HG03039 (cell line): ENCODE measurements around the gene OR10AD1.

Experiments used
- ATAC-seq: cut with Tn5 transposase; IDR thresholded peaks from one replicate; pipeline ENCODE4 v1.9.1; 2021; ENCODE audit warnings: mild to moderate bottlenecking, moderate library complexity; ENCODE audit not compliant: unreplicated experiment

Gene OR10AD1

GRCh38 chr12:48192861-48193260 is 10.2 kb downstream of the OR10AD1 start:
- no peak for ATAC-seq

- no peak for ATAC-seq
Measured at GRCh38 chr12:48191096-48191495, 12.0 kb downstream of the OR10AD1 start.

GRCh38 chr12:48189331-48190125 is 13.6 kb downstream of the OR10AD1 start:
- no peak for ATAC-seq

DNA sequence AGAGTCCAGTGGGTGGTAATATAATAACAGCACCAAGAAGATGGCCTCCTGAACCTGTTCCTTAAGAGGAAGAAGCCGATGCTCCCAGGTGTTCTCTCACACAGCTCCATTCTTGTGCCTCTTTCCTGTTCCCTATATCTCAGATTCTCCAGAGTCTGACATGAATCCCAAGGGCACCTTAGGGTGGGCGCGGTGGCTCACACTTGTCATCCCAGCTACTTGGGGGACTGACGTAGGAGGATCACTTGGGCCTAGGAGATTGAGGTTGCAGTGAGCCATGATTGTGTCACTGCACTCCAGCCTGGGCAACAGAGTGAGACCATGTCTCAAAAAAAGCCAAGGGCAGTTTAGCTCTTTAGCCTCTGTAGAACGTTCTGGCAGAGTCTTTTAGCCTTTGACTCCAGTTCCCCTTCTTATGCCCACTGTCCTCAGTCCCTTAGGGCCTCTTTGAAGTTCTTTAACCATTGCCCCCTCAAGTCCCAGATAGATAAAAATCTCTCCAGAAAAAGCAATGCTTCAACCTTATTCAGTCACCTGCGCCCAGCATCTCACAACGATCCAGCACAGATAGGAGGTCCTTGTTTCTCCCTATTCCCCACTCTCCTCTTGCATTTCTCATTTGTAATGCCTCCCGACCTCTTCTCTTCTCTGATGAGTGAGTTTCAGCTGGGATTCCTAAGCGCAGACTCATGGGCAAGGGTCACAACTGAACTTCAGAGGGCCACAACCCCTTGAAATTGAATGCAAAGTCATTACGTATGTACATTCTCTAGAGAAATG is 15.0 kb downstream of the OR10AD1 start:
- ATAC-seq = no peak

GRCh38 chr12:48185181-48185919 is 17.7 kb downstream of the OR10AD1 start:
- ATAC-seq = no peak

GRCh38 chr12:48184549-48184922 is 18.6 kb downstream of the OR10AD1 start:
- no peak for ATAC-seq

DNA sequence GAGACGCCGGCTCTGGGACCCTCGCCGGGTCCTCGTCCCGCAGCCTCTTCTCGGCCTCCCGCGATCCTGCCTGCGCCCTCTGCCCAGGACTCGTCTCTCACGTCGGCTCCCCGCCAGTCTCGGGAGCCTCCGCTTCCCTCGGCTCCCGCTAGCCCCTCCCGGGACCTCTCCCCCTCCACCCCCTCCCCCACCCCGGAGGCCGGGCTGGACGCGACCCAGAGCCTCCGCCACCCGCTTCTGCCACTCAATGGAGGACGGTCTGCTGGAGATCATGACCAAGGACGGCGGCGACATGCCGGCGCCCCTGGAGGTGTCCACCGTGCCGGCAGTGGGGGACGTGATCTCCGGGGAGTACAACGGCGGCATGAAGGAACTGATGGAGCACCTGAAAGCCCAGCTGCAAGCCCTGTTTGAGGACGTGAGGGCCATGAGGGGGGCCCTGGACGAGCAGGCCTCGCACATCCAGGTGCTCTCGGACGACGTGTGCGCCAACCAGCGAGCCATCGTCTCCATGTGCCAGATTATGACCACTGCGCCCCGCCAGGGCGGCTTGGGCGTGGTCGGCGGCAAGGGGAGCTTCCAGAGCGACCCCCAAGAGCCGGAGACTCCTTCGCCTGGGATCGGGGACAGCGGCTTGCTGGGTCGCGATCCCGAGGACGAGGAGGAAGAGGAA is 19.1 kb downstream of the OR10AD1 start:
- ATAC-seq = no peak

GRCh38 chr12:48183091-48183875 is 19.8 kb downstream of the OR10AD1 start, which contains the start of gene CCDC184:
TSS of gene CCDC184 (plus strand) at chr12:48183644. CDS start at chr12:48184123, 479 bp downstream.
- ATAC-seq = peak; percentile 66

DNA sequence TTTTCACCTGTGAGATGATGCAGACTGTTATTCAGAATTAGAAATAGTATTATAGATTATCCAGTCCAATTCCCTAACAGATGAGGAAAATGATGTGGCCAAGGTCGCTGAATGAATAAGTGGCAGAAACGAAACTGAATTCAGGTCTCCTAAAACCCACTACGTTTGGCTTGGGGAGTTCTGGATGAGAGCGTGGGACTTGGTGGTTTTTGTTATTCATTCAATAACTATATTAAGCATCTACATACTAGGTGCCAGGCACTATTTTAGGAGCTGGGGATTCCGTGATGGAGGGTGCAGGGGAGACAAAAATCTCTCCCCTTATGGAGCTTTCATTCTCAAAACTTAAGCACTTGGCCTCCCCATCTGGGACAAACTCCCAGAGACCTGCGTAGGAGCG is 20.5 kb downstream of the OR10AD1 start:
- peak; percentile 7 for ATAC-seq

DNA sequence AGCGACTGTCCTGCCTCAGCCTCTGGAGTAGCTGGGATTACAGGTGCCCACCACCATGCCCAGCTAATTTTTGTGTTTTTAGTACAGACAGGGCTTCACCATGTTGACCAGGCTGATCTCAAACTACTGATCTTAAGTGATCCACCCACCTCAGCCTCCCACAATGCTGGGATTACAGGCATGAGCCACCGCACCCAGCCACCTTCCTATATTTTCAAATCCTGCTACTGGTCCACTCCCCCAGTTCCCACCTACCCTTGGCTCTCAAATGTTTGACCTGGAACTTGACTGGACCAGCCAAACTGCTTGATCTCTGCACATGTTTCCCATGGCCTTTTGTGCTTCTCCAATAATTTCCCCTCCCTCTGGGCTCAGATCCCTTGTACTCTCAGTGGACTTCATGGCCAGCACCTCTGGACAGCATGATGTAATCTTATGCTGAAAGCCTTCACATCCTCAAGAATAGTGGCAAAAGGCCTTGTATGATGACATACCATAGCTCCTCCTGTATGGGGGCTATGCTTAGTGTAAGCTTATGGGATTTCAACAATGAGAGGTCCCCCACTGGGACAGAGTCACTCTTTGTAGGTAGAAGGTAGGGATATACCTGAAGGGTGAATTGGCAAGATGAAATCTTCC is 22.1 kb downstream of the OR10AD1 start:
- ATAC-seq = no peak

DNA sequence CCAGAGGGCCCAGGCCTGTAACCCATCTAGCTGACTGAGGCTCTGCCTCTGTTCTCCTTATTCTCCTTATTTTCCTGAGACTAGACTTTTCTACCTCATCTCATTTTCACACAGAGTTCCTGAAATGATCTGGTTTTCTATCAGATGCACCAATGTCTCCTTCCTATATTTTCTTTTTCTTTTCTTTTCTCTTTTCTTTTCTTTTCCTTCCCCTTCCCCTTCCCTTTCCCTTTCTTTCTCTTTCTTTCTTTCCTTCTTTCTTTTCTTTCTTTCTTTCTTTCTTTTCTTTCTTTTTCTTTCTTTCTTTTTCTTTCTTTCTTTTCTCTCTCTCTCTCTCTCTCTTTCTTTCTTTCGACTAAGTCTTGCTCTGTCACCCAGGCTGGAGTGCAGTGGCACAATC is 22.7 kb downstream of the OR10AD1 start:
- no peak for ATAC-seq

DNA sequence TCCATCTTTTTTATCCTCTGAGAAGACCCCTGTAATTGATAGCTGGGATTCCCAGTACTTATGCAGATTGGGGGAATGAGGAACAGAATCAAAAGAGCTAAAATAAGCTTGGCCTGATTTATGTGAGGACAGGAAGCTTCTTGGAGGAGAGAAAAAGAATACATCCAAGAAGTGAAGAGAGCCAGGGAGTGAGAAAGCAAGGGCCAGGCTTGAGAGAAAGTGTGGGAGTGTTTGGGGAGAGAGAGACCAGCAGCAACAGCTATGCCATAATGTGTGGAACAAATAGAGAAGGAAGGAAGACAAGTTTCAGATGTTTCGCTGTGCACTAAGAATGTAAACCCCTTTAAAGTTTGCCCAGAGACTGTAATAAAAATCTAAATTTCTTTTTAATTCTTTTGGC is 23.6 kb downstream of the OR10AD1 start:
- ATAC-seq = no peak

- ATAC-seq = no peak
Measured at GRCh38 chr12:48177982-48178381, 25.1 kb downstream of the OR10AD1 start.

DNA sequence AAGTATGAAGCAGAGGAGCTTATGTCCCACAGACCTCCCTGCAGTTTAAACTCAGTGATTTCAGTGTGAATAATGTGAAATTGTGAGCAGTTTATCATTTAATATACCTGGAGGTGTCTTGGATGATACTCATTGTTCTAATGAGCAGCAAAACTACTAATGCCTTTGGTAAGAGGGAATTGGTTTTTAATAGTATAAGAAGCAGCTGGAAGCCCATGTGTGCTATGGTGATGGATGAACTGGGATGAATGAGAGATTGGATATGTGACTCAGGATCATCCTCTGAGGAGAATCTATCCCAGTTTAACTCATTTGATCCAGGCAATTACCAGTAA is 26.7 kb downstream of the OR10AD1 start:
- no peak for ATAC-seq

DNA sequence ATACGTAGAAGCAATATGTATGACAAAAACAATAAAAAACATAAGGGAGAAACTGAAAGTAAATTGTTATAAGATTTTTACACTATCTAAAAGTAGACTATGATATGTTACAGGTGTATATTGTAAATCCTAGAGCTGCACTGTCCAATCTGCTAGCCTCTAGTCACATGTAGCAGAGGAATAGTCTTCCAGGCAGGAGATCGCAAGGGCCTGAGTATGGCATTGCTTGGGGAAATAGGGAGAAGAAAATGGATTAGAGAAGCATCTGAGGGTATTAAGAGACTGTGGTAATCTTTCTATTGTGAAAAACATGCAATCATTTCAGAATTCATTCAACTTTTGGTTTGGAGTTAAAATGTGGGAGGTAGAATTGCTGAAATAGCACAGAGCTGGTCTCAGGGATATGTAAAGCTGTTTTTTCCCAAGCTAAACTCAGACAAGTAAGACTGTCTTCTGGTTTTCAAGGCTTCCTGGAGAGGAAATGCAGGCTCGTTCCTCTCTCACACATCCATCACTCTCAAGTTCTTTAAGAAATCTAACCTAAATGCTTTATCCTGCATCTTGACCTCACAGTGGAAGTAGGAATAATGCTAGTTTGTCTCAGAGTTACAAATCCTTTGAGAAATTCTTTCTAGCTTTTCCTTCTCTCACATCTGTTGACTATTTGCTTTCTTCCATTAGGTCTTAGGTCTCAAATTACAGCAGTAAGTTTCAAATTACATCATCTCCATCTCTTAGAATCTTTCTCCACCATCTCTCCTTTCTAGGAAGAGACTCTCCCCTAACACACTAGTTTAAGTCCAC is 27.3 kb downstream of the OR10AD1 start:
- ATAC-seq = no peak

DNA sequence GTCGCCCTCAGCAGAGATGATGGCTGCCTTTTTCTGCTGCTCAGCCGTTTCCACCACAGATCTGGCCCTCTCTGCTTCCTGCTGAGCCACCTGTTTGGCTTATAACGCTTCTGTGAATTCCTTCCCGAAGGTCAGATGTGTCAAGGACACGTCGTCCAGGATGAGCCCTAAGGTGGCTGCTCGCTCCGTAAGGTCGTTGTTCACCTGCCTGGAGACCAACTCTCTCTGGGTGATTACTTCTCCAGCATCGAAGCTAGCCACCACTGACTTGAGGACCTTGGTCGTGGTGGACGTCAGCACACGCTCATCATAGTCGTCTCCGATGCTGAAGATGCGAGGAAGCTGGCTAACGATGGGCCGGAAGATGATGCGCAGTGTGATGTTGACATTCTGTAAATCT is 34.1 kb downstream of the OR10AD1 start:
- ATAC-seq = no peak

GRCh38 chr12:48165089-48165981 is 37.8 kb downstream of the OR10AD1 start:
- ATAC-seq = no peak

- ATAC-seq = no peak
Measured at GRCh38 chr12:48164451-48164850, 38.6 kb downstream of the OR10AD1 start.
